Embryonic facial prominence (tissue), 1 donor: ENCODE data around the gene TOP3A.

Experiments
- DNase-seq: peaks from one replicate; pipeline ENCODE4 v3.0.0-alpha.2; 2016; ENCODE audit errors: extremely low spot score

TOP3A gene

DNA sequence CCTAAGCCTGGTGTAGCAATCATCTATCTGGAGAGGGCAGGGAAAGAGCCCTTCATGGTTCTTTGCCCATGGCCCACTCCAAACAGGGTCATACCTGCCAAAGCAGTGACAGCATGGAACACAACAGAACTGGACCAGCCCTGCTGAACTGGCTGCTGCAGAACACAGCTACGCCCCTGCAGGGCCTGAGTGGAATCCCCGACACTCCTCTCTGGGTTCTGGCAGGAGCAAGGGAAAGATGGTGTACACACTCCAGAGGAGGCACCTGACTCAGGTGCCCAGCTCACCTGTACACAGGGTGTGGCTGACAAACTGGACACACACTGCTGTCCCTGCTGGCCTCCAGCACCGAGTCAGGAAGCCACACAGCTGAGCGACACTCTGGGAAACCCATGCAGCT lies 34.5 kb downstream of the TOP3A start:
- no peak for DNase-seq

DNA sequence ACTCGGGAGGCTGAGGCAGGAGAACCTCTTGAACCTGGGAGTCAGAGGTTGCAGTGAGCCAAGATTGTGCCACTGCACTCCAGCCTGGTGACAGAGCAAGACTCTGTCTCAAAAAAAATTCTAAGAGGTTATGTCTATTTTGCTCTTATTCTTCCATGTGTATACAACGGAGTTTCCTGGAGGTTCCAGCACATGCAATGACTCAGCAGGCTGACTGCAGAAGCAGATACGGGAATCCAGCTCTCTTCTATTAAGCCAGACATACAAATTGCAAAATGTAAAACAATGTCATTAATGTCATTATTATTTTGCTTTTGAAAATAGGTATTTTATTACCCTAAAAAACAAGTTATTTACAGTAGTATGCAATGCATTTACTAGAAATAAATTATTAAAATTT lies 35.9 kb downstream of the TOP3A start:
- no peak for DNase-seq

DNA sequence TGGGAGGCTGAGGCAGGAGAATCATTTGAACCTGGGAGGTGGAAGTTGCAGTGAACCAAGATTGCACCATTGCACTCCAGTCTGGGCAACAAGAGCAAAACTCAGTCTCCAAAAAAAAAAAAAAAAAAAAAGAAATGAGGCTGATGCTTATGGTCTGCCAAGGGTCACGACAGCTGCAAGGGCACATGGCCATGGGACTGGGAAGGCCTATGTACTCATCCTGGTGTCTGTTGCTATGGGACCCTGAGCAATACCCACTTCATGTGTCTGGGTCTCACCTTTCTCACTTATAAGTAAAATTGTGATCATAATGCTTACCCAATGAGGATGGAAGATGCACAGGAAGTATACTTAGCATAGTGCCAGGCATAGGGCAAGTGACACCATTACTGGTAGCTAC lies 37.7 kb downstream of the TOP3A start:
- no peak for DNase-seq

DNA sequence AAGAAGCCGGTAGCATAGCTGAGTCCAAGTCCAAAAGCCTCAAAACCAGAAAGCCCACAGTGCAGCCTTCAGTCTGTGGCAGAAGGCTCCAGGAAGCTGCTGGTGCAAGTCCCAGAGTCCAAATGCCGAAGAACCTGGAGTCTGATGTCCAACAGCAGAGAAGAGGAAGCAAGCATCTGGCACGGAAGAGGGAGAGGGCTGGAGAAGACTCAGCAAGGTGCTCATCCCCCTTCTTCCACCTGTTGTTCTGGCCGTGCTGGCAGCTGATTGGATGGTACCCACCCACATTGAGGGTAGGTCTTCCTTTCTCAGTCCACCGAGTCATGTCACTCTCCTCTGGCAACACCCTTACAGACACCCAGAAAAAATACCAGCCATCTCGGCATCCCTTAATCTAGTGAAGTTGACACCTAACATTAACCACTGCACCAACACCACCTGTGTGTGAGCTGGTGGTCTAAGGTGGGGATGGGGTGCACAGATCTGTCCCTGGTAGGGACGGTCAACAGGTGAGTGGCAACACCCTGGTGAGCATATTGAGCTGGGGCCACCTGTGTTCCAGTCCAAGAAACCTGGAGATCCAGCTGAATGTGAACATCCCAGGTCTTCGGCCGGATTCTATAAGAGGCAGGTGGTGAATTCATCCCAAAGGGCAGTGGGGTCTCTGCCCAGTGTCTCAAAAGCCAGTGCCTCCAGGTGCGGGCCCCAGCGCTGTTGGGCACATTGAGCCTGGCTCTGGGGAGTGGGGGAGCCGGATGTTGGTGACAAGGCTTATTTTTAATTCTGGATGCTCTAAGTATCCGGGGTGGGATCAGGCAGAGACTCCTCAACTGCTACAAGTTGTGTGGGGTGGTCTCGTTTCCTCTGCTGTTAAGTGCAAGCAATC lies 44.5 kb downstream of the TOP3A start:
- no peak for DNase-seq

DNA sequence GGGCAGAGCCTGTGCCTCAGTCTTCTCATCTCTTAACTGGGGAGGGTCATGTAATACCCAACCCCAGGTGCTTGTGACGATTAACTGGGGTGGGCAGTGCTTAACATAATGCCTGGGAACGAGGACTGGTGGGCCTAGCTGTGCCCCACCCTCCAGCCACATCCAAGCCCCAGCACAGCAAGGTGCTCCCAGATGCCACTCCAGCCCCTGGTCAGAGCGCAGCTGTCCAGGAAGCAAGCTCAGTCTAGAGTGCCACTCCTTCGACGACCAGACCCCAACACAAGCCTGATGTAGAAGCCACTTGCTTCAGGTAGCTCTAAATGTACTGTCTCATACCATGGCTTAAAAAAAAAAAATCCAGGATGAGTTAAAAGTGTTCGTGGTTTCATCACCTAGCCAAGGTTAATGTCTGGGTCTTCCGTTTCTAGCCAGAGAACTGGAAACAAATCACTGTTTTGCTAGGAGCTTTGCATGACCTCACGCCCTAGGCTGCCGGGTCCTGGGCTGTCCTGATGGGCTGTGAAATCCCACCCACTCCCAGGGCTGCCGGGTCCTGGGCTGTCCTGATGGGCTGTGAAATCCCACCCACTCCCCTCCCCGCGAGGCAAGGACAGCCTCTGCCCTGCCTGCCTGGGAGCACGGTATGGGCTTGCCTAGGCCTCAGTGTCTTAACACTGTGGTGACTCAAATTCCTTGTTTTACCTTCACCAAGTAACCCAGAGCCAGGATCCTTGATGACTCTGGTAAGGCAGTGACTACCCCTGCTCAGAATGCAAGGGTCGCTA lies 46.7 kb downstream of the TOP3A start:
- DNase-seq = no peak

DNA sequence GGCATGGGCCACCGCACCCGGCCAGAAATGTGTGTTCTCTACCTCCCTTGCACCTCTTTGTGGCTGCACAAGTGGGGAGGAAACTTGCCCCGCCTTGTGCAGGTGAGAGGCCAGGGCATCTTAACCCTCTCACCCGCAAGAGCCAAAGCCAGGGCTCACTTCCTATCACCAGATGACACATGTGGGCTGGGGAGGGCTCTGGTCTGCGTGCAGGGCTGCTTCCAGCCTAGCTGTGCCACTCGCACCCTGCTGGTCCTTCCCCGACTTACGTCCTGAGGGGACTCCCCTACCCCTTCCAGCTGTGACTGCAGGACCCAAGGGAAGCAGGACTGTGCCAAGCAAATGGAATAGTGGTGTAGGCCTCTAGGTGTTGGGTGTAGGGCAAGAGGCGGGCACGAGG lies 47.4 kb downstream of the TOP3A start:
- DNase-seq = no peak

DNA sequence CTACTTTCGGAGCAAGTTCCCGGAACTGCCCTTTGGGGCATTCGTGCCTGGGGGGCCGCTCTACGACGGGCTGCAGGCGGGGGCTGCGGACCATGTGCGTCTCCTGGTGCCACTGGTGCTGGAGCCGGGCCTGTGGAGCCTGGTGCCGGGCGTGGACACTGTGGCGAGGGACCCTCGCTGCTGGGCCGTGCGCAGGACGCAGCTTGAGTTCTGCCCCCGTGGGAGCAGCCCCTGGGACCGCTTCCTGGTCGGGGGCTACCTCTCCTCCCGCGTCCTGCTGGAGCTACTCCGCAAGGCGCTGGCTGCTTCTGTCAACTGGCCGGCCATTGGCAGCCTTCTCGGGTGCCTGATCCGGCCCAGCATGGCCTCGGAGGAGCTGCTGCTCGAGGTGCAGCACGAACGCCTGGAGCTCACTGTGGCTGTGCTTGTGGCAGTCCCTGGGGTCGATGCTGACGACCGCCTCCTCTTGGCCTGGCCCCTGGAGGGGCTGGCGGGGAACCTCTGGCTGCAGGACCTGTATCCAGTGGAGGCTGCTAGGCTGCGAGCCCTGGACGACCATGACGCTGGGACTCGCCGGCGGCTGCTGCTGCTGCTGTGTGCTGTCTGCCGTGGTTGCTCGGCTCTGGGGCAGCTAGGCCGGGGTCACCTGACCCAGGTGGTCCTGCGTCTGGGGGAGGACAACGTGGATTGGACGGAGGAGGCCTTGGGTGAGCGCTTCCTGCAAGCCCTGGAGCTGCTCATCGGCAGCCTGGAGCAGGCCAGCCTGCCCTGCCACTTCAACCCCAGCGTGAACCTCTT lies 50.7 kb downstream of the TOP3A start:
- DNase-seq = no peak

DNA sequence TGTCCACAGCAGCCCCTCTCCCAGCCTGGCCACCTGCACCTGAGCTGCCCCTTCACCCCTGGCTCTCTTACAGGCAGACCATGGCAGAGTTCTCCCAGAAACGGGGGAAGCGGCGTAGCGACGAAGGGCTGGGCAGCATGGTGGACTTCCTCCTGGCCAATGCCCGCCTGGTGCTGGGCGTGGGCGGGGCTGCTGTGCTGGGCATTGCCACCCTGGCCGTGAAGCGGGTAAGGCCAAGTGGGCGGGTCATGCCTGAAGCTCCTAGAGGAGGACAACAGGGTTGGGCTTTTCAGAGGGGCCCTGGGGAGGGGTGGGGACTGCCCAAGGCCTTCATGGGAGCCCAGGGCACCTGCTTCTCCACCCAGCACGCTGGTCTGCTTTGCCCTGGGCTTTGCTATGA lies 52.2 kb downstream of the TOP3A start:
- no peak for DNase-seq

DNA sequence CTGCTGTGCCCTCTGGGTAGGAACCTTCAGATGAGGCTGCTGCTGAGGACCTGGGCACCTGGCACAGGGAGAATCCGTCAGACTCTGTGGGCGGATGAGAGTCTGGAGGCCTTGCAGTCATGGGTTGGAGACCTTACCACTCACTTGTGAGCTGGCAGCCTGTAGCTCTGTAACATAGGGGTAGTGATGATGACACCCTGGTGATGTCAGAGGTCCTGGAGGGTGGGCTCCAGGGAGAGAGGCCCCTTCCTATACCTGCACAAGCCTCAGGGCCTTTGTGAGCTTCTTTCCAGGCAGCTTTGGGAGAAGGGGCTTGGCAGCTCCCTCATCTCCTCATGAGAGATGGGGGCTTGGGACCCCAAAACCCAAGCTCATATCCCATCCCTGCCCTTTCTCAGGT lies 52.7 kb downstream of the TOP3A start:
- no peak for DNase-seq

DNA sequence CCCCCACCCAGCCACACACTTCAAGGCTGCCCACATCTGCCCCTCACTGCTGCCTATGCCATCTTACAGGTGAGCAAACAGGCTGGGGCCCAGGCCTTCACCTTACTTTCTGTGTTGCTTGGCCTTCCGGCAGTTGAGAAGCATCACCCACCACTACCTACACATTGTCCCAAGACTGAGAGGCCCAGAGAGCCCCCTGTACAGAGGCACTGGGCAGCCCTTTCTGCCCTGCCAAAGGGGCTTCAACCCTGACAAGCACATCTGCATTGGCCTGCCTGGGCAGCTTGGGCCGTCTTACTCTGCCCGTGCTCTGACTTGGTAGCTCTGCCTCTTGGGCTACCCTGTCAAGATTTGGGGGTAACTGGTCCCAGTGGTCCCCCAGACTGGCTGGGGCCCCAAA lies 53.1 kb downstream of the TOP3A start:
- DNase-seq = no peak

DNA sequence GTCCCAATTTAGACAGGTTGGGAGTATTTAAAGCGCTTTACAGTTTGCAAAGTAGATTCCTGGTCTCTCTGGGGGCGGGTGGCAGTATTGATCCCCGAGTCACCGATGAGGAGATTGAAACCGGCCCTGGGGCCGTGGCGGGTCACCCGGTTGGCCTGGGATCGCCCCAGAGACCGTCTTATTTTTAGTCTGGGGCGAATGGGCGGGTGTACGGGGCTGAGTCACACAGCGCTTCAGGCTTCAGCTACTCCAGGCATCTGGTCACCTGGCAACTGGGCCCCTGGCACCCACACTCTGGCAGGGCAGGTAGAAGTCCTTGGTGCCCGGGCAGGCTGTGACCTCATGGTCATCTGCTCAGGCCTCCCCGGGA lies 53.7 kb downstream of the TOP3A start:
- no peak for DNase-seq

DNA sequence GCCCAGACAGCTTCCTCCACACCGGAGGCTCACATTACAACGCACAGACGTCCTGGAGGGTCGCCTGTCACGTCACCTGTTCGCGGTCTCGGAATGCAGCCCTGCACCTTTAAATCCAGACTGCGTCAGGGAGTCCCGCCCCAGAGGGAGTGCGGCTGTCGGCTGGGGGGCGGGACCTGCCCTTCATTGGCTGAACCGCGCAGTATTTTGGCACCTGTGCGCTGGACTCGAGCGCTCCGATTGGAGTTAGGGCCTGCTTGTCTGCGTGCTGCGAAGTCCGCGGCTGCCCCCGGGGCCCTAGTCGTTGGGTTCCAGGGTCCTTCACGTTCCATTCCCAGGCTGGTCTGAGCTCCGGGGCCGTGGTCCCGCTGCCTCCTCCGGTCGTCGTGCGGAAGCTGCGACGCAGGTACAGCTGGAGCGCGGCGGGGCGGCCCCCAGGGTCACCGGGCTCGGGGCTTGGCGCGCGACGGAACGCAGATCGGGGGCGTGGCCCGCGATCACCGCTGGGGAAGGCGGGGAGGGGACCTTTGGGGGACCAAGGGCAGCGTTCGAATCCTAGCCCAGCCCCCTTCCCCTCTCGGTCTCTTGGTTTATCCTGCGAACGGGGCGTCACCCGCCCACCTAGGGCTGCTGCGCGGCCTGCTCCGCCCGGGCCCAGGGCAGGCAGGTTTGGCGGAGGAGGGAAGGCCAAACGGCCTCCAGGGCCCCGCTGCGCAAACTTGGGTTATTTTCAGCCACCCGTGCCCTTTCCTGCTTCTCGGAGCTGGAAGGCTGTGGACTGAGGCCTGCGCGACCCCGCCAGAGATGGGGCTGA lies 54.3 kb downstream of the TOP3A start, which contains the start of gene MIEF2:
TSS of gene MIEF2 (plus strand) at position 331 of the 814 bp plus-strand sequence. CDS start 2,059 bp downstream, outside the sequence.
- peak; percentile 88 for DNase-seq

DNA sequence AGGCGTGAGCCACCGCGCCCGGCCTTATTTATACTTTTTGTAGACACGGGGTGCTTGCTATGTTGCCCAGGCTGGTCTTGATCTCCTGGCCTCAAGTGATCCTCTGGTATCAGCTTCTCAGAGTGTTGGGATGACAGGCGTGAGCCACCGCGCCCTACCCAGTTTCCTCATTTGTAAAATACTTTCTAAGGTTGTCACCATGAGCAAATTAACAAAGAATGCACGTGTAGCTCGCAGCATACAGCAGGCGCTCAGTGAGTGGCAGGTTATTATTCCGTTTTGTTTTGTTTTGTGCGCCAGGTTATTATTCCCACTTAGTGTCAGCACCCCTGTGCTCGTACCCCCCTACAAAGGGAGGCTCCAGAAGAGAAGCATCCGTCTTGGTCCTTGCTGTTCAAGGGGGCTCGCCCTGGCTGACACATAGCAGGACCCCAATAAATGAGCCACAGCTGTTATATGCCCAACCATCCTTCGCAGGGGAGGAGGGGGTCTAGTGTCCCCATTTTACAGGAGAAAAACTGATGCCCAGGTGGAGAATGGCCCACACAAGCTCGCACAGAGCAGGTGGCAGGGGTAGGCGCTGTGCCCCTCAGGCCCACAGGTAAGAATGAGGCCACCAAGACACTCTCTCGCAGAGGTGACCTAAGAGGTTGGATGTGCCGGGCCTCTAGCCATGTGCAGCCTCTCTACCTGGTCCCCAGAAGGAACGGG lies 55.0 kb downstream of the TOP3A start:
- DNase-seq = no peak

DNA sequence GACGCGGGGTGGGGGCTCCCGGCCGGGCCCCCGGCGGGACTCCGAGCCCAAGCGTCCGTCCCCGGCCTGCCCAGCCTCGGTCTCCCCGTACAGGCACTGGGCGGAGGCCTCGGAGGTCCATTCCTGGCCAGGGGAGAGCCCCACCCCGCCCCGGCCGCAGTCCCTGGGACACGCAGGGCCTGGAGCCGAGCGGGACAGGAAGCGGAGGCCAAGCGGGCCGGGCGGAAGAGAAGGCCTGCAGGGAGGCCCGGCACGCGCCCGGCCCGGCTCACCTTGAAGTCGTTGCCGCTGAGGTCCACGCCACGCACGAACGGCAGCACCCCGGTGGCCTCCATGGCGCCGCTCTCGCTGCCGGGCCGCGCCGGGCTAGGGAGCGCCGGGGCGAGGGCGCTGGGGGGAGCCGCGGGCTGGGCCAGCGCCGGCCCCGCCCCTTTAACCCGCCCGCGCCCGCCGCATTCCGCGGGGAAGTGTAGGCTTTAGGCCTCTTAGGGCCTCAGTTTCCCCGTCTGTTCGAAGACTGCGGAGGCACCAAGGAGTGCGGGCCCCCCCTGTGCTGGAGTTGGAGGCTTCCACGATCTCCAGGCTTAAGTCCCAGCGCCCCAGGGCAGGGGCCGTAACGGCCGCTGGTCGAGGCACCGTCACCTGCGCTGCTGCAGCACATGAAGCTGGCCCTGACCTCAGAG lies 56.3 kb downstream of the TOP3A start, which contains the start of gene FLII:
TSS of gene FLII (minus strand) at position 383 of the 683 bp plus-strand sequence. CDS start at position 335, 48 bp downstream.
- DNase-seq = no peak

DNA sequence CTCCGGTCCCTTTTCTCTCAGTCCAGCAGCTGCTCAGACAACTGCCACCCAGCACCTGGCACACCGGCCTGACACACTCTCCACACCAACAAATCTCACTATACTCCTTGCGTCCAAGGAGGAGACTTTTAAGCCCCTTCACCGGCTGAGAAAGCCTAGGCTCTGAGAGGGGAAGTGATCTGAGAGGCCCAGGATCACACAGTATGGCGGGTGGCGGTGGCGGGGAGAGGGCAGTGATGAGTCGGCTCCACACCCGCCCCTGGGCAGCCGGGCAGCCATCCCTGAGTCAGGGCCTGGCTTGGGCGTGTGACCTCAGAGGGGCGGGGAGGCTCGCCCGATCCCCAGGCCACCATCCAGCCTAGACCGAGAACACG lies 56.8 kb downstream of the TOP3A start:
- DNase-seq = no peak

DNA sequence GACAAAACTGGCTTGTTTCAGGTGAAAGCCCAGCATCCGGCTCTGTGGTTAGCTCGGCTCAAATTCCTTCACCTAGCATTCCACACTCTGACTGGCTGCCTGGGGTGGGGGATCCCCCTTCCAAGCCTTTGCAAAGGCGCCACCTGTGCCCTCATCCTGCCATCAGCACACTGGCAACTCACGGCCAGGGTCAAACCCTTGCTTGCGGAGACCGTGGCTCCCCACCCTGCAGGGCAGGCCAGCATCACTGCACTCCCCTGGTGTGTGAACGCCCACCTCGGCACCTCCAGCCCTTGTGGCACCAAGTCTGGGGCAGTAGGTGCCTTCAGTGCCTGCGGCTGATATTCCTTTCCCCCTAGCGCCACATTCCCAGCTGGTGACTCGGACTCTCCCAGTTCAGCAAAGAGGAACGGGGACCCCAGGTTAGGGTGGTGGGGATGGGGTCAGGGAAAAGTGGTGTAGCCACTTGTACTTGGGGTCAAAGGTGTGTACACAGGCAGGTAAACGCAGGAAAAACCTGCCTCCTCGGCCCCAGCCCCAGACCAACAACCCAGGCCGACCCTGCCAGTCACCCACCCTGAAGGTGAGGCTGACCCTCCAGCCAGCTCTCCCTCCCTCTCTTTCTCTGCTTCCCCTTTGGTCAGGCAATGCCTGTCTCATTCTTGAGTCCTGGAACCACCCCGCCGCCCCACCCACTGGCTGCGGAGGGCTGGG lies 57.4 kb downstream of the TOP3A start:
- DNase-seq = no peak

DNA sequence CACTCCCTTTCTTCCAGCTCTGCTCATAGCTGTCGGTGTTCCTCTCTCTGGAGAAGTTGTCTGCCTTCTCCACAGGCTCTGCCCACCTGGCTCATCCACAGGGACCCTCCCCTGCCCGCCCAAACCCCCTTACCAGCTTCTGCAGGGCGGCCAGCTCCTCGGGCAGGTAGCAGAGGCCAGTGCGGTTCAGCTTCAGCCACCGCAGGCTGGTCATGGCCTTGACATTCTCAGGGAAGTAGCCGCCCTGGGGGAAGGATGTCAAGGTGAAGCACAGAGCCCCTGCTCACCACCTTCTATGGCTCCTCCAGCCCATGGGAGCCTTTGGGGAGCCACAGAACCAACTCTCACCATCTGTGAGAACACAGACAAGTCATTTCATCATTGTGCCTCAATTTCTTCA lies 58.0 kb downstream of the TOP3A start:
- no peak for DNase-seq

DNA sequence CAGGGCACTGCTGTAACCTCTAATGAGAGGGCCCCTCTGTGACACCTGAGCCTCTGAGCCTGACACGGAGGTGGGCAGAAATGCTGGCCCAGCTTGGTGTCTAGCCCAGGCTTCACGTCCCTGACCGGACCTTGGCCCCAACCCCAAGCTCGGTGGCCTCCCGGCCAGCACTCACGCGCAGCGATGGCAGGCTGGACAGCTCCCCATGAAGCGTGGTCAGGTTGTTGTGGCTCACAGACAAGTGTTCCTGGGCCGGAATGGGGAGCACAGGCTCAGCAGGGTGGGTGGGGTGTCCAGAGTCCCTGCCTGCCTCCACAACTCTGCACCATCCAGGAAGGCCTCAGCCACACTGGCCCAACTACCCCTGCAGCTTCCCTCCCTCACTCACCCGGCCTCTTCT lies 58.4 kb downstream of the TOP3A start:
- DNase-seq = no peak

DNA sequence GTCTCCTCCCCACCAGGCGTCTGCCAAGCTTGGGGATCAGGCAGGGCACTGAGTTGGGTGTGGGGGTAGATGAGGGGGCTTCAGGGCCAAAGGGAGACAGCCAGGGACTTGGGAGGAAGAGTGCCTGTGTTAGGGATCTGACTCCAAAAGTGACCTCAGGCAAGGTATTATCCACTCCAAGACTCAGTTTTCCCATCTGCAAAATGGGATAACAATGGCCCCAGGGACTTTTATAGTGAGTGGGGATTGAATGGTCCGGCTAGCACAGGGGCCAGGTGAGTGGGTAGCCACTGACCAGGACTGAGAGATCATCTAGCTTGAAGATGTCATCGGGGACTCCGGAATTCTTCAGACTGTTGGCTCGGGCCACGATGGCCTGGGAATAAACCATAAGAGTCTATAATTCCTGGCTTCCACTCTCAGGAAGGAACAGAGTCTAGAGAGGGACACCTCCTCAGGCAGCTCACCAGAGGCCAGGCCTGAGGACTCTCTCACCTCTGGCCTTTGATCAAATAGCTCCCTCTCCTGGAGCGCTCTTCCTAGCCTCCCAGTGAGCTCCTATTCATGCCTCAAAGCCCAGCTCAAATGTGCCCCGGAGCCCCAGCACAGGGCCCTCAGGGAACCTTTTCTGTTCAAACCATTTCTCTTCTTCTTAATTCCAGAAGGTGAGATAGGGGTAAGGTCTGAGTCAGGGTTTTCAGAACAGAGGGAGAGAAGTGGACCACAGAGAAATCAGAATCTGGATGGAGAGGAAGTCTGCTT lies 59.7 kb downstream of the TOP3A start:
- no peak for DNase-seq
